ENCODE measurements around the gene SEMA3D. TPM values are rescaled to one million over a fixed set of nuclear protein-coding genes. Genes with fewer than 3 reads are reported as not detected.

Gene SEMA3D
- polyA plus RNA-seq, 2 of the 4 experiments (the other 2 are of a cell fraction): 0.04 to 0.13 TPM

DNA sequence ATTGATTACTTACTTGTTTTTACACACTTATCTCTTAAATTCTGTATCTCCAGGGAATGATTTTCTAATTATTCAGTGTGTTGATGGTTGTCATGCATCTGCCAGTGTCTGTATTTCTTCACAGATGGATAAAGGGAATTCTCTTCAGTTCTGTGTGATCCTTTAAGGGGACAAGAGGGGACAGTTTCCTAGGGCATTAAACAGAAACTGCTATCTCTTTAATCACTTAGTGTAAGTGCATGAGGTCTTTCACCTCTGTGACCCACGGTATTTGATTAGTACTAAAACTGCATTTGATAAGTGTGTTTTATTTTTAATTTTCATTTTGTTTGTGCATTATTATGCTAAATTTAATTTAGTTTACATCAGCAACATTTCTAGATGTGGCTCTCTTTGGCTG, 26.6 kb upstream of the SEMA3D start:
- POLR2A ChIA-PET: no interaction called here
- 8% methylated on average over 1 of the region's 1 CpG for WGBS (ENCODE audit: missing lambda C conversion rate)
- FAIRE-seq (no peak), DNase-seq (ENCODE audit: low read depth in 1 of 2, low spot score in 1 of 2) (no peak), ATAC-seq (no peak)
- no peaks in the 10 kb centered on the region for H3K9me3 ChIP-seq
- H3K27ac ChIP-seq: no peak overlapping the region
- TF ChIP-seq, protein P1, sequence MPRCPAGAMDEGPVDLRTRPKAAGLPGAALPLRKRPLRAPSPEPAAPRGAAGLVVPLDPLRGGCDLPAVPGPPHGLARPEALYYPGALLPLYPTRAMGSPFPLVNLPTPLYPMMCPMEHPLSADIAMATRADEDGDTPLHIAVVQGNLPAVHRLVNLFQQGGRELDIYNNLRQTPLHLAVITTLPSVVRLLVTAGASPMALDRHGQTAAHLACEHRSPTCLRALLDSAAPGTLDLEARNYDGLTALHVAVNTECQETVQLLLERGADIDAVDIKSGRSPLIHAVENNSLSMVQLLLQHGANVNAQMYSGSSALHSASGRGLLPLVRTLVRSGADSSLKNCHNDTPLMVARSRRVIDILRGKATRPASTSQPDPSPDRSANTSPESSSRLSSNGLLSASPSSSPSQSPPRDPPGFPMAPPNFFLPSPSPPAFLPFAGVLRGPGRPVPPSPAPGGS (IDR thresholded peaks at IDR 0.05): no peak
- TF ChIP-seq HDAC2 (IDR thresholded peaks at IDR 0.05) (no peak), CBX8 (IDR thresholded peaks at IDR 0.05) (no peak), KDM1A (IDR thresholded peaks at IDR 0.05; ENCODE audit: low read depth) (no peak), ZNF302 (CRISPR knock-in tag; IDR thresholded peaks at IDR 0.05) (no peak), HOXA7 (CRISPR knock-in tag; IDR thresholded peaks at IDR 0.05) (no peak), POLR2AphosphoS2 (conservative IDR thresholded peaks at IDR 0.05; ENCODE audit: low read length) (no peak)
- TF ChIP-seq, protein P2, sequence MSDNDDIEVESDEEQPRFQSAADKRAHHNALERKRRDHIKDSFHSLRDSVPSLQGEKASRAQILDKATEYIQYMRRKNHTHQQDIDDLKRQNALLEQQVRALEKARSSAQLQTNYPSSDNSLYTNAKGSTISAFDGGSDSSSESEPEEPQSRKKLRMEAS (IDR thresholded peaks at IDR 0.05): no peak
- H3K4me2 ChIP-seq: no peak overlapping the region
- CTCF ChIA-PET: no interaction called here
- H3K4me1 ChIP-seq: no peaks in the 10 kb centered on the region
- no peak overlapping the region for H3K4me3 ChIP-seq

DNA sequence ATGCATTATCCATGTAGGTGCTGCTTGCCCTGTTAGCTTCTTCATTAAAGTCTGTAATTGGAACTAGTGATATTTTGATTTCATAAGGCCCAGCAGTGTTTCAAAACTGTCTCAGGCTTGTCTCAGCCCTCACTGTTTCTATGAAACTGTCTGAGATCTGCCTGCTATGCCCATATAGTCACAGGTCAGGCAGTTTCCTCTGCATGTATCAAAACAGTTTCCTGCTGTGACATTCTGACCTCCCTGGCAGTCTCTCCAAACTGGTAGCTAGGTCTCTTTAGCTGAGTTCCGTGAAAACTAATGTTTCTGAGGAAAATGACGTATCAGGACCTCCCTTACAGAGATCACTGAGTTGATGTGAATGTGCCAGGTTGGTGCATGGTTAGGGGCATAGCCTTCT, 18.9 kb upstream of the SEMA3D start:
- Histone ChIP-seq H3K4me3 (no peak overlapping the region), H3K9me3 (no peaks in the 10 kb centered on the region), H3K4me1 (no peaks in the 10 kb centered on the region), H3K4me2 (no peak overlapping the region), H3K27ac (no peak overlapping the region)
- no peak for DNase-seq (ENCODE audit: low read depth in 1 of 2, low spot score in 1 of 2)
- CTCF ChIA-PET: no interaction called here
- no peak for TF ChIP-seq MYC (IDR thresholded peaks at IDR 0.05; ENCODE audit: borderline replicate concordance, low read length)
- no peak for TF ChIP-seq MAZ (IDR thresholded peaks at IDR 0.05; ENCODE audit: borderline replicate concordance, low read depth, low read length)
- no peak for TF ChIP-seq RCOR1 (IDR thresholded peaks at IDR 0.05; ENCODE audit: low read depth, low read length)
- no peak for TF ChIP-seq EHMT2 (IDR thresholded peaks at IDR 0.05; ENCODE audit: low read depth)
- no peak for TF ChIP-seq JUNB (IDR thresholded peaks at IDR 0.05)
- TF ChIP-seq POLR2A (IDR thresholded peaks at IDR 0.05; ENCODE audit: low read length): no peak
- TF ChIP-seq CHD2 (IDR thresholded peaks at IDR 0.05; ENCODE audit: low read length, partially characterized antibody): no peak
- no peak for TF ChIP-seq TFCP2L1 (CRISPR knock-in tag; IDR thresholded peaks at IDR 0.05)
- no peak for TF ChIP-seq RAD21 (conservative IDR thresholded peaks at IDR 0.05 in 1 of 2, IDR thresholded peaks at IDR 0.05 in 1 of 2)
- no peak for TF ChIP-seq RNF2 (IDR thresholded peaks at IDR 0.05; ENCODE audit: borderline replicate concordance, low read depth)
- no peak for TF ChIP-seq MAFK (IDR thresholded peaks at IDR 0.05; ENCODE audit: partially characterized antibody)
- TF ChIP-seq, protein P3, sequence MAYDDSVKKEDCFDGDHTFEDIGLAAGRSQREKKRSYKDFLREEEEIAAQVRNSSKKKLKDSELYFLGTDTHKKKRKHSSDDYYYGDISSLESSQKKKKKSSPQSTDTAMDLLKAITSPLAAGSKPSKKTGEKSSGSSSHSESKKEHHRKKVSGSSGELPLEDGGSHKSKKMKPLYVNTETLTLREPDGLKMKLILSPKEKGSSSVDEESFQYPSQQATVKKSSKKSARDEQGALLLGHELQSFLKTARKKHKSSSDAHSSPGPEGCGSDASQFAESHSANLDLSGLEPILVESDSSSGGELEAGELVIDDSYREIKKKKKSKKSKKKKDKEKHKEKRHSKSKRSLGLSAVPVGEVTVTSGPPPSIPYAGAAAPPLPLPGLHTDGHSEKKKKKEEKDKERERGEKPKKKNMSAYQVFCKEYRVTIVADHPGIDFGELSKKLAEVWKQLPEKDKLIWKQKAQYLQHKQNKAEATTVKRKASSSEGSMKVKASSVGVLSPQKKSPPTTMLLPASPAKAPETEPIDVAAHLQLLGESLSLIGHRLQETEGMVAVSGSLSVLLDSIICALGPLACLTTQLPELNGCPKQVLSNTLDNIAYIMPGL (CRISPR knock-in tag; IDR thresholded peaks at IDR 0.05; ENCODE audit: borderline replicate concordance): no peak
- TF ChIP-seq, protein P4, sequence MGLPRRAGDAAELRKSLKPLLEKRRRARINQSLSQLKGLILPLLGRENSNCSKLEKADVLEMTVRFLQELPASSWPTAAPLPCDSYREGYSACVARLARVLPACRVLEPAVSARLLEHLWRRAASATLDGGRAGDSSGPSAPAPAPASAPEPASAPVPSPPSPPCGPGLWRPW (IDR thresholded peaks at IDR 0.05): no peak
- no peak for TF ChIP-seq GATA3 (IDR thresholded peaks at IDR 0.05; ENCODE audit: borderline replicate concordance)
- TF ChIP-seq NFE2L2 (conservative IDR thresholded peaks at IDR 0.05; ENCODE audit: low read length): no peak
- TF ChIP-seq ZC3H11A (IDR thresholded peaks at IDR 0.05): no peak
- TF ChIP-seq FOSB (CRISPR knock-in tag; IDR thresholded peaks at IDR 0.05): no peak
- TF ChIP-seq PHF8 (IDR thresholded peaks at IDR 0.05; ENCODE audit: borderline replicate concordance, low read depth): no peak
- ATAC-seq: no peak
- 5% methylated on average over 2 of the region's 2 CpGs for WGBS (ENCODE audit: missing lambda C conversion rate)
- POLR2A ChIA-PET: no interaction called here
- no peak for FAIRE-seq
